NCI-H226 (cell line): ENCODE data around the gene PTGDS.

Source experiments
- DNase-seq: peaks from one replicate; pipeline ENCODE4 v3.0.0-alpha.2; 2015

Gene PTGDS

DNA sequence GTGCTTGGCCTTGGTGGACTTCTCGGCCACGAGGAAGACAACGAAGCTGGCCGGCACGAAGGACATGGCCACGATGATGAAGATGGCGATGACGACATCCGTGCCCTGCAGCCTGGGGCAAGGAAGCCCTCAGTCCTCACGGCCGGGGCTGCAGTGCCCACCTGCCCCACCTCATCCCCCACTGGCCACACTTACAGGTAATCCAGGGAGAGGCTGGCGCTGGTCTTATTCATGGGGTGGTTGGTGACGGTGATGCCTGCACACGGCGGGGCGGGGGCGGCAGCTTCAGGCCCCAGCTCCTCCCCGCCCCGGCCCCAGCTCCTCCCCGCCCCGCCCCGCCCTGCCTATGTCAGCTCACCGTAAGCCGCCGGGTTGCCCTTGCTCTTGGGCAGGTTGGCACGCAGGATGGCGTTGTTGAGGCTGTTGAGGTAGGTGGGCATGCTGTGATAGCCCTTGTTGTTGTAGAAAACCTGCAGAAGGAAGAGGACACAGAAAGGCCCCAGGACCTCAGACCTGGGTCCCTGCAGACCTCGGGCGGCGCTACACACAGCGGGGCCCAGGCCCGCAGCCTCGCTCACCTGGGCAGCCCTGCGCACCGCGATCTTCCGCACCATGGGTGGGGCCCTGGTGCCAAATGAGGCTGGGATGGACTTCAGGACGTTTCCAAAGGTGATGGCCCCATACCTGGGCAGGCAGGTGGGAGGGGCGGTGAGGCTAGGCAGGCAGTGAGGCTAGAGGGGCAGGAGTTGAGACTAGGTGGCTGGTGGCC is 34.8 kb downstream of the PTGDS start:
- no peak for DNase-seq

DNA sequence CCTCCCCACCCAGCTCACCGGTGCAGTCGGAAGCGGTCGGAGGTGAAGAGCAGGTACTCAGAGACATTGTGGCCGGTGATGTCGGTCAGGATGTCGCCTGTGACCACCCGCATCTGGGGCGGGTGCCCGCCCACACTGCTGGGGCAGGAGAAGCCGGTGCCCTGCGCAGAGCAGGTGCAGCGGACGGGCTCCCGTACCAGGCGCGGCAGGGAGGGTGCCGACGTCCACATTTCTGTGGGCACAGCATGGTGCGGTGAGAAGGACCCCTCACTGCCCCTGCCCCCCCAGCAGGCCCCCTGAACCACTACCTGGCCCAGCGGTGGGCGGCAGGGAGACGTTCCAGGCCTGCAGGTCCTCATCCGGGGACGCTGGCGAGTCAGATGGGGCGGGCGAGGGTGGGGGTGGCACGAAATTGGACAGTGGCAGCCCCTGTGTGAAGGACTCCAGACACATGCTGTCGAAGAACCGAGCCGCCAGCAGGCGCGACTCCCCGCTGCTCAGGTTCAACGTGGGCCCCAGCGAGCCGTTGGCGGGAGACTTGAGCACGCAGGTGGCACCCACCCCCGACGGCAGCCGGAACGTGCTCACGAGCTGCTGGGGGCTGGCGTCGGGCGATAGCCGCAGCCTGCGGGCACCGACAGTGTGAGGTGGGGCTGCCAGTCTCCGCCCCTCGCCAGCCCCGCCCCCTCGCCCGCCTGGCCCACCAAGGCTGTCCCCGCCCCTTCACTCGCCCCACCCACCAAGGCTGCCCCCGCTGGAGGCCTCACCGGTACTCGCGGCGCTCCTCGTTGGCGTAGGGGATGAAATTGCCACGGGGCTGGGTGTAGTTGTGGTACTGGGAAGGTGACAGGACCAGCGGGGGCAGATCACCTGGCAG is 35.6 kb downstream of the PTGDS start:
- no peak for DNase-seq

DNA sequence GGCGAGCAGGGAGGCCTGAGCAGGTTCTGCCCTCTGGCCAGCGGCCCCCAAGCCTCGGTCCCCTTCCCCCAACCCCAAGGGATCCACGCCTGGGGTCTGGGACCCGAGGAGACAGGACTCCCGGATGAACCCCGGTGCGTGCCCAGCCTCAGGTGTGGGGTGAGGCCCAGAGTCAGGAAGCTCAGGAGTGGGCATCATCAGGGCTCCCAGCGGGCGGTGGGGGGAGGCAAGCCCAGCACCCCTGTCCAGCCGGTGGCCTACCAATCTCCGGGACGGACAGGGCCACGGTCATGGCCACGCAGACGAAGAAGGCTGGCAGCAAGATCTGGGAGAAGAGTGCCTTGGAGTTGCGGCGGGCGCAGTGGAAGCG is 36.3 kb downstream of the PTGDS start:
- DNase-seq, result no peak

DNA sequence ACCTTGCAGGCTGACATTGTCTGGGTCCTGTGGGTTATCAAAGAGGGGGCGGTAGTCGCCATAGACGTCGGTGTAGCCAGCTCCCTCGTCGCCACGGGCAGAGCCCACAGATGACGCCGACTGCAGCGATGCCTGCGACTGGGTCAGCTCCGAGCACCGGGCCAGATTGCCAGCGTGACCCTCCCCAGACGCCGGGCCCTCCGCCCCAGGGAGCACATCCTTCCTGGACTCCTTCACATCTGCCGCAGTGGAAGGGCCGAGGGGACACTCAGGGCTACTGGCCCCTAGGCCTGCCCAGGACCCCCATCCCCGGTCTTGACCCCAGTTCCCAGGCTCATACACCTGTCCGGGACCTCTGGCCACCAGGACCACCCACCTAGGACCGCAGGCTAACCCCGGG is 36.9 kb downstream of the PTGDS start:
- DNase-seq, result no peak

DNA sequence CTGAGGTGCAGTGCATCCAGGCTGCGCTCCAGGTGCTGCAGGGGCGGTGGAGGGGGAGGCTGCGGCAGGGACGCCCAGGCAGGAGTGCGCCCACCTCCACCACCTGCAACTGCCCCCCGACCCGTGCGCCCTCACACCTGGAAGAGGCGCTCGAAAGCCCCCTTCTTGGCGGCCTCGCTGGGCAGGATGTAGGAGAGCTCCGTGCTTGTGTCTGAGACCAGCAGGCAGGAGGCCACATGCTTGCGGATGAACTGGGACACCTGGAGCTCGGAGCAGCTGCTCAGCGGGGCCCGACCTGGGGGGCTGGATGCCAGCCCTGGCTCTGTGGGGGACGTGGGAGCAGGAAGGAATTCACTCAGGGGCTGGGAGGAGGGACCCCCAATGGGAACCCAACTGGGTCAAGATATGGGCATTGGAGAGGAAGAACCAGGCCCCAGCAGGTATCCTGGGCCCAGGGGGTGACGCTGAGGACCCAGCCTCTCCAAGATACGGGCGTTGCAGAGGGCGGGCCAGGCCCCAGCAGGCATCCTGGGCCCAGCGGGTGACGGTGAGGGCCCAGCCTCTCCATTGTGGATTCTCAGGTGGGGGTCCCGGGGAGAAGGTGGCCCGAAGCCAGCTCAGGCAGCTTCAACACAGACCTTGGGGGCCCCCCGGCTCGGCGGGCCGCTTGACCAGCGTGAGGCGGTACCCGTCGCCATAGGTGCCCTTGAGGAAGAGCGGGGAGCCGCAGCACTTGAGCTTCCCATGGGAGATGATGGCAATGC is 37.7 kb downstream of the PTGDS start:
- no peak for DNase-seq

DNA sequence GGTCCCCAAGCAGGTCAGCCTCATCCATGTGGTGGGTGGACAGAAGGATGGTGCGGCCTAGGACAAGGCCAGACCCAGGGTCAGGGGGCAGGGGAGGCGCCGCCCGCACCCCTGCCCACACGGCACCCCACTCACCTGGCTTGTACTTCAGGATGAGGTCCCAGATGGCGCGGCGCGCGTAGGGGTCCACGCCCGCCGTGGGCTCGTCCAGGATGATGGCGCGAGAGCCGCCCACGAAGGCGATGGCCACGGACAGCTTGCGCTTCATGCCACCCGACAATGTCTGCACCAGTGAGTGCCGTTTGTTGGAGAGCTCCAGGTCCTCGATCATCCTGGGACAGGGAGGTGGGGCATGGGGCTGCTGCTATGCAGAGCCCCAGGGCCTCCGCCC is 38.2 kb downstream of the PTGDS start:
- no peak for DNase-seq

DNA sequence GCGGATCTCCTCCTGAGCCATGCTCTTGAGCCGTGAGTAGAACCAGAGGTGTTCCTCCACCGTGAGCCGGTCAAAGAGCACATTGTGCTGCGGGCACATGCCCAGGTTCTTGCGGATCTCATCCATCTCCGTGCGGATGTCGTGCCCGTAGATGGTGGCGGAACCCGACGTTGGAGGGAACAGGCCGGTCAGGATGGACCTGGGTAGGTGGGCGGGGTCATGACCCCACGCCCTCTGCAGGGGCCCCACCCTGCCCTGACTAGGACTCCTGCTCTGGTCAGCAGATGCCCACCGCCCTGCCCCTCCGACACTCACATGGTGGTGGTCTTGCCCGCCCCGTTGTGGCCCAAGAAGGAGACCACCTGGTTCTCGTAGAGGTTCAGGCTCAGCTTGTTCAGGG is 38.7 kb downstream of the PTGDS start:
- DNase-seq, result no peak

DNA sequence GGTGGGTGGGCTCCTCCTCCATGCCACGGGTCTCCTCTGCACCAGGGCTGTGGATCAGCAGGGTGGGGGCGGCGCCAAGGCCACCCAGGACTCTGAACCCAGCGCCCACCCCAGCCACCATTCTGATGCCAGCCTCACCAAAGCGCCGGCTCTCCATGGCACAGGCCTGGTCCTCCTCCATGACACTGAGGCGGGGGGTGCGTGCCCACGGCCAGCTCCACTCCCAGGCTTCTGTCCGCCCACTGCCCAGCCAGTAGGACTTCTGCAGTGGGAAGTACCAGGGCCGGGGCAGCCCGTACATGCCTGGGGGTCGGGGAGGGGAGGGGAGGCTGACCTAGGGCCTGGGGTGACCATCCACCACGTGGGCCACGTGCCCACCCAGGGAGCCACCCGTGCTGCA is 39.1 kb downstream of the PTGDS start:
- no peak for DNase-seq

DNA sequence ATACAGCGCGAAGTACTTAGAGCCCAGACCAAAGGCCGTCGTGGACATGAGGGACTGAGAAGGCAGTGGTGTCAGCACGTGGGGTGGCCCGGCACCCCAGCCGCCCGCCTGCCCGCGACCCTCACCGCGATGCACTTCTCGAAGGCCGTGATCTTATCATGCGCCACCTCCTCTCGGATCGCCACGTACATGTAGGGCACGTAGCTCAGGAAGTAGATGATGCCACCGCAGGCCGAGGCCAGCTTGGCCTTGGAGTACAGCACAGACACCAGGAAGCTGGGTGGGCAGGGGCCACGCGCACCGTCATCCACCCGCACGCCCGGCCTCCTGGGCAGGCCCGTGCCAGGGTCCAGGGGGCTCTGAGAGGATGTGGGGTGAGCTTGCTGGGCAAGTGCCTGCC is 39.8 kb downstream of the PTGDS start:
- DNase-seq, result no peak

DNA sequence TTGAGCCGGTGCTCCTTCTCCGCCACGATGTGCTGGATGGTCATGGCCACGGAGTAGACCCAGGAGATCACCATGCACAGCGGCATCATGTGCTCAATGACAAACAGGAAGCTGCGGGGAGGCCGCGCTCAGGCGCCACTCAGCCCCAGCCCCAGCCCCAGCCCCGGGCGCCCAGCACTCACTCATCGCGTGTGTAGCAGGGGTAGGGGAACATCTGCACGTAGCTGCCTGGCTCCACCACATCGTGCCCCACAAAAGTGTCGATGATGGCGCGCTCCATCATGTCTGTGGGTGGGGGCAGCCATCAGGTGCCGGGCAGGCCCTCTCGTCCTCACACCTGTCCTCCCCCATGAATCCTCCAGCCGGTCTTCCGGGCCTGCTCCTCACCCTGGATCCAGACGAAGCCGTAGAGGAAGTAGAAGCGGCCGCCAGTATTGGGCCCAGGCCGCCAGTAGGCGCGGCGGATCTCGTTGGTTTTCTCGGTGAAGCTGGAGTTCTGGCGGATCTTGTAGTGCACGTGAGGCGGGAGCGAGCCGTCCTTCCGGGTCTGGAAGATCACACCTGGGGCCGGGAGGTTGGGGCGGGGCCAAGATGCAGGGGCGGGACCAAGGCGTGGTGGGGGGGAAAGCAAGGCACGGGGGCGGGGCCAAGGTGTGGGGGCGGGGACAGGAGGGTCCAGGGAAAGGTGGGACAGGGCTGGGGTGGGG is 40.6 kb downstream of the PTGDS start:
- DNase-seq, result no peak

DNA sequence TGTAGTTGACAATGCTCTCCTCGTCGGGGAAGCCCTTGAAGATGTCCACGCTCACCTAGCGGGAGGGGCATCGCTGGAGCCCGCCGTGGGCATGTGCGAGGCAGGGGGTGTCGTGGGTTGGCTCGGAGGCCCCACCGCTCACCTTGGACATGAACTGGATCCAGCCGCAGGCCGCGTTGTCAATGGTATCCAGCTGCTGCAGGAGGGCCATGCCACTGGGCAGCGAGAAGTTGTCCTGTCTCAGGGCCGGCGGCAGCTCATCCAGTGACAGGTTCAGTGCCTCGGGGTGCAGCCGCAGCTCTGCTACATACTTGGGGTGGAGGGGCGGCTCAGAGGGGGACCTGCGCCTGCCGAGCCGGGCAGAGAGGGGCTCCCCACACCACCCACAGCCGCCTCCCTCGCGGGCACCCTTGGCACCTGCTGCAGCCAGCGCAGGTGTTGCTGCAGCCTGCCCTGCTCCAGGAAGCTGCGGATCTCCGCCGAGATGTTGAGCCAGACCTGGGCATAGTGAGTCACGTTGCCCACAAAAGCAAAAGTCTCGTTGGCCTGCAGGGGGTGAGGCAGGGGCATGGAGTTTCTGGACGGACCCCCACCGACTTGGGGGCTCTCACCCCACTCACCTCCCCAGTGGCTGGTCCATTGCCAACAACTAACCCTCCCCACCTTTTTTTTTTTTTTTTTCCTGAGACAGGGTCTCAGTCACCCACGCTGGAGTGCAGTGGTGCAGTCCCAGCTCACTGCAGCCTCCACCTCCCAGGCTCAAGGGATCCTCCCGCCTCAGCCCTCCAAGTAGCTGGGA is 41.7 kb downstream of the PTGDS start:
- no peak for DNase-seq

DNA sequence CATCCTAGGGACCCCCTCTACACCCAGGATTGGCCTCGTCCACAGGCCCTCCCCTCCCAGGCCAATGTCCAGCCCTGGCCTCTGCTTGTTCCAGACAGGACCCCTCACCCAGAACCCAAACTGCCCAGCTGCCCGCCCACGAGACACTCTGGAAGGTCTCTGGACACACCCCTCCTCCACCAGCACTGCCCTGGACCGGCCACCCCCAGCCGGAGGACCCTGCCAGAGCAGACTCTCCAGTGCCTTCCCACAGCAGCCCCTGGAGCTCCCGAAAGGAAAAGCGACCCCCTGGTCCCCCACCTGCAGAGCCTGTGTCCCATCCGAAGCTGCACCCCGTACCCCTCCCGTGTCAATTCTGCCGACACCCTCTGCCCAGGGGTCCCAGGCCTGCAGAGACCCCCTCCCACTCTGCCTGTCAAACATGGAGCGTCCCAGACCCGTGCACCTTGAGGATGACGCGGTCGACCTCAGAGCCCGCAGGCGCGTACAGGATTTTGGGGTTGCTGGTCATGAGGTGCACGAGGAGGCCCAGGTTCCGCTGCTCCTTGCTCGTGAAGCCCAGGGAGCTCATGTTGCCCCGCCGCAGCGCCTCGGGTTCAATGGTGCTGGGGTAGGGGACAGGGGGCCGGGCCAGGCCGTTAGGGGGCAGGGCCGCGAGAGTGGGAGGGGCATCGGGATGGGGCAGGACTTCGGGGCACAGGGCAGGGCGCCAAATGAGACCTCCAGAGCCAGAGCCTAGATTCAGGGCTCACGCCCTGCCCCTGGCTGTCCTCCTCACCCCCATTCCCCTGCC is 42.8 kb downstream of the PTGDS start:
- no peak for DNase-seq

DNA sequence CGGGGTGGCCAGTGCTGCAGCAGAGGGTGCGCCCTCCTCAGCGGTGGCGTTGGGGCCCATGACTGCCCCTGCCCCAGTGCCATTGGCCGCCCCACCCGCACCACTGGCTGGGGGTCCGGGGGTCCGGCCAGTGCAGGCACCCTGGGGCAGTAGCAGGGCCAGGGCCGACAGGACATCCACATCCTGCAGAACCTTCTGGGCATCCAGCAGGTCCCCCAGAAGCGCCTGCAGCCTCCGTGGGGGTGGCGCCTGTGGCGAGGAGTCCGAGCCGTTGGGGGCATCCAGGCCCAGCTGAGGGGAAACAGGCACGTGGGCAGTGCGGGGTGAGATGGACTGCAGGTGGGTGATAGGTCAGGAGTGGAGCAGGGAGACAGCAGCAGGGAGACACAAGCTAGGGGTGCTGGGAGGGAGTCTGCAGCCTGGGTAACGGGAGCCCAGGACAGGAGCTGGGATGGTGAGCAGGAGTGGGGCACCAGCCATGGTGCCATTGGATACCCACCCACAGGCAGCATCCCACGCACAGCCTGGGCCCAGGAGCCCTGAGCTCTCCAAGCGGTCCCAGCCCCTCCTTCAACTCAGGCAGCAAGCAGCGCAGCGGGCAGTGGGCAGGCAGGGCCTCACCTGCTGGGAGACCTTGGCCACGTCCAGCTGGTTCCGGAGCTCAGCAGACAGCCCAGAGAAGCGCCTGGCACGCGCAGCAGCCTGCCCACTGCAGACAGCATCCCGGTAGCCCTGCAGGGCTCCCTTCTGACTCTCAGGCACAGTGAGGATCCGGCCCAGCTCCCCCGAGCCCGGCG is 43.7 kb downstream of the PTGDS start:
- no peak for DNase-seq

DNA sequence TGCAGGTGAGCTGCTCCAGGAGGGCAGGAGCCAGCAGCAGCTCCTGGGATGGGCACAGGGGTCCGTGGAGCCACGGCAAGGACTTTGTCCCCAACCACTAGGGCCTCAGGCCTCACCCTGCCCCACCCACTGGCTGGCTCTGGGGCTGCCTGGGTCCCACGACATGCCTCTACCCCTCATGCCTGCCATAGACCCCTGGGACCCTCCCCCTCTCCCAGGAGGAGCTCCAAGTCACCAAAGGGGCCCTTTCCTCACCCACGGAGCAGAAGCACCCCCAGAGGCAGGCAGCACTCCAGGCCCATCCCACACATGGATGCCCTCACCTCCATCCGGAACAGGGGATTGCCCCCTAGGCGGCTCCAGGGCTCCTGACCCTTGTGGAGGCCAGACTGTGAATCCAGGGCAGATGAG is 44.3 kb downstream of the PTGDS start:
- DNase-seq, result no peak

DNA sequence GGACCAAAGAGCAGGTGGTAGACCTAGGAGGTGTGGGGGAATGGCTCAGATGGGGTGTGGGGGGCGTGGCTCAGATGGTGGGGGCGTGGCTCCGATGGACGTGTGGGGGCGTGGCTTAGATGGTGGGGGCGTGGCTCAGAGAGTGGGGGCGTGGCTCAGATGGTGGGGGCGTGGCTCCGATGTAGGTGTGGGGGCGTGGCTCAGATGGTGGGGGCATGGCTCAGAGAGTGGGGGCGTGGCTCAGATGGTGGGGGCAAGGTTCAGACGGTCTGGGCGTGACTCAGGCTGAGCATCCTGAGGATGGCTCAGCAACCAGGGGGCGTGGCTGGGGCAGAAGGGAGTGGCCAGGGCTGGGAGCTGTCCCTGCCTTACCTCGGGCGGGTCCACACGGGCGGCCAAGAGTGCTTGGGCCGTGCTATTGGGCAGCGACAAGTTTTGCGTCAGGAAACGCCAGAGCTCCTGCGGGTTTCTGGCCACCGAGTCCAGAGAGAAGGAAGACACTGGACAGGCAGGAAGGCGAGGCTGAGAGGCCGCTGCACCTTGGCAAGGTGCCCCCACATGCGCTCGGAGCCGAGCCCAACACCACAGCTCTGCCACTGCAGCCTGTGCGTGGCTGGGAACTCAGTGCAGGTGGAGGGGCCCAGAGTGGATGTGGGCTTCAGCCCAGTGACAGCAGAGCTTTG is 44.8 kb downstream of the PTGDS start:
- DNase-seq, result peak; percentile 95

DNA sequence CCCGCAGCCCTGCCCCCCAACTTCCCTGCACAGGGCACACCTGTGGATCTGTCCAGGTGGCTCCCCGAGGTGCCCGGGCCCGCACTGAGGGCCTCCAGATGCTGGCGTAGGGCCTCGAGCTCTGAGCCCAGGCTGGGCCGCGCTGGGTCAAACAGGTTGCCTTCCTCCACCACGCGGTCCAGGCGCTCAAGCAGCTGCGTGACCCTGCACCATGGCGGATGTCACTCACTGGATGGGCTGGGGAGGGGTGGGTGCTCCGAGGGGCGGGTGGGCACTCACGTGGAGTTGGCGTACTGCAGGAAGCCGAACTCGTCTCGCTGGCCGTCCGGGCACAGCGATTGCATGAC is 45.3 kb downstream of the PTGDS start:
- no peak for DNase-seq

DNA sequence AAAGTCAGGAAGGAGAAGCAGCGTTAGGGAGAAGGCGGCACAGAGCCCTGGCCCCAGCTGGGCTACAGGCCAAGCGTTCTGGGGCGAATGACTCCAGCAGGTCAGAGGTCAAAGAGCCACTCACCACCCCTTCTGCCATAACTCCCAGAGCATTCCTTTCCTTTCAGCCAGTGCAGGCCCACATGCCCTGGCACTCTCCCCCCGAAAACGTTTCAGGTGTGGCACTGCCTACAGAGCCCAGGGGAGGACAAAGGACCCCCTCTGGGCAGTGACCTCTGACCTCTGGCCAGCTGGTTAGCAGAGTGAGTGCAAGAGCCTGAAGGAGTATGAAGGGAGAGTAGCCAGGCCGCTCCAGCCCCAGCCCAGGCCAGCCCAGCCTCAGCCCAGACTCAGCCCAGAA is 45.9 kb downstream of the PTGDS start:
- DNase-seq, result no peak

DNA sequence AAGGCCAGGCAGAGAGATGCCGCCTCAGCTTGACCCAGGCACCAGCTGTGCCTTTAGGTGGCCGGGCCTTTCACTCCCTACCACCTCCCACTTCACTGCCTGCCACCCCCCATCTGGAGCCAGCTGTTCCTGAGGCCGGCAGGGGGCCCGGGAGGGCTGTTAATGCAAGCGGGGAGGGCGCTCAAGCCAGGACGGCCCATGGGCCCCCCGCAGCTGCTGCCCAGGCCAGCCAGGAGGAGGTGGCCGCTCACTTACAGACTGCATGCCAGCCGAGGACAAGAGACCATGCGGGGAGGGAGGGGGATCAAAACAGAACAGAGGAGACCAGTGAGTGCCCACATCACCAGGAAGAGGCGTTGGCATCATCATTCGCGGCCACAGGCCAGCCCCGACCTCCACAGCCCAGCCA is 46.3 kb downstream of the PTGDS start:
- DNase-seq, result no peak

DNA sequence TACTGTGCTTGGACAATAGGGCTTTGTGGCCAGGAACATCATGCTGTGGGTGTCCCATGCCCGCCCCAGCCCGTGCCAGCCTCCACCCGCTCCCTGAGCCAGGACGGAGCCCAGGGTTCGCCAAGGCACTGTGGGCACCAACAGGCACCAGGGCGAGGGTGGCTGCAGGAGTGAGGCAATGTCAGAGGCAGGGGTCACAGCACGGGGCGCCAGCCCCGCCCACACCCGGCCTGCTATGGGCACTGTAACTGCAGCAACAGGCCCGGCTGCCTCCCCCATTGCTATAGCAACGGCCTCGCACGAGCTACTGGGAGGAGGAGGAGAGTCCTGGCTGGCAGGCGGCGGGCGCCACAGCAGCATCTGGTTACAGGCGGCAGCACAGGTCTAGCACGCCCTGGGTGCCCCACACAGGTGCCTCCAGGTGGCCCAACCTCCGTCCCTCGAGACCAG is 48.2 kb downstream of the PTGDS start:
- no peak for DNase-seq

DNA sequence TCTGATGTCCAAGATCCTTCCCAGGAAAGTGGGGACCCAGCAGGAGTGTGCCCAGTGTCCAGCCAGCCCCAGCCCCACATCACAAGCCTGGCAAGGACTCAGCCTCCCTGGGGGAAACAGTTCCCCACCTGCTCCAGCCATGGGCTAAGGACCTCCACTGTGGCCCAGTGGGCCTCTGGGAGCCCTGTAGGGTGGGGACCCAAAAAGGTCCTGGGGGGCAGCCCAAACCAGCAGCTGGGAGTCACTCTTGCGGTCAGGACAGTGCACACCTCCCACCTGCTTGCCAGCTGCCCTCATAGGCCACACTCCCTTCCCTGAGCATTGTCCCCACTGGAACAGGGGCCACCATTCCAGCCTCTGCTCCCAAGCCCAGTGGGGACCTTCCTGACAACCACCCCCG is 49.1 kb downstream of the PTGDS start:
- DNase-seq, result no peak
